ENCODE data around the gene MAP3K6. TPM values are rescaled to one million over a fixed set of nuclear protein-coding genes. Genes with fewer than 3 reads are reported as not detected.

The MAP3K6 gene
- total RNA-seq, 4 donors from 2014 or later = 13.5 to 35.5 (median 24.4) TPM

DNA sequence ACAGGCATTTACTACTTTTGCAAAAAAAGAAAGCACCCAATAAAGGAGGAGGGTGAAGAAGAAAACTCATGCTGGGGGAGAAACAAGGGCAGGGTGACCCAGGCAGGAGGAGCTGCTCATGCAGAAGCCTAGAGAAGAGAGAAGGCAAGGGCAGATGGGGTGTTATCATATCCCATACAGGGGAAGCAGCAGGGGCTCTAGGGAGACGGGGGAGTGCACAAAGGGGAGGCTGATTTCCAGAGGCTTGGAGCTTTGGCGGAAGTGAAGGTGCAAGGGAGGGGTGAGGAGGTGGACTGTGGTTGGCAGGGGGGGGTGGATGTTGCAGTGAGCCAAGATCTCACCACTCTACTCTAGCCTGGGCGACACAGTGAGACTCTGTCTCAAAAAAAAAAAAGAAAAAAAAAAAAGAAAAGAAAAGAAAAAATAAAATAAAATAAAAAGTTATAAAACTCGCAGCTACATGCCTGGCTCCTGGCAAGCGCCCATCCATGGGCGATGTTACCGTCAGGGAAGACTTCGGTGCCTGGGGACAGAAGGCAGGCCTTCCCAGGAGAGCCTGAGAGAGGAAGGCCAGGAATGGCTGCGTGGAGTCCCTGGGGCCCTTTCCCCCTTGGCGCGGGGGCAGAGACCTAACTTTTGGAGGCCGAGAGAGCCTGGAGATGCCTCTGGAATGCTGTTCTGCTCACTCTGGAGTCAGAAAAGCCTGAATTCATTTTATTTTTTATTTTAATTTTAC, 11.2 kb upstream of the MAP3K6 start:
- no peaks in the 10 kb centered on the region for H3K27me3 ChIP-seq
- WGBS, 2 donors (ENCODE audit: low coverage in 1 of 2) = 84 to 91% methylated on average over 6 to 12 of the region's 12 CpGs
- DNase-seq = no peak
- in situ Hi-C loops (cut with MboI; ENCODE audit: low pct_ligation_motif_present in 1 of 4, low pct_unique_long_range_greater_than_20kb in 1 of 4, low sequenced_read_pairs in 3 of 4) (no loop called here), intact Hi-C loops (cut with DNase I; ENCODE audit: low total_unique reads) (no loop called here)
- no peaks in the 10 kb centered on the region for H3K9me3 ChIP-seq
- peaks cover 0 to 3% (median 1%) of the 10 kb centered on the region in 4 donors for H3K4me1 ChIP-seq
- H3K4me3 ChIP-seq = no peak overlapping the region
- H3K36me3 ChIP-seq = no peaks in the 10 kb centered on the region
- TF ChIP-seq, protein P1, sequence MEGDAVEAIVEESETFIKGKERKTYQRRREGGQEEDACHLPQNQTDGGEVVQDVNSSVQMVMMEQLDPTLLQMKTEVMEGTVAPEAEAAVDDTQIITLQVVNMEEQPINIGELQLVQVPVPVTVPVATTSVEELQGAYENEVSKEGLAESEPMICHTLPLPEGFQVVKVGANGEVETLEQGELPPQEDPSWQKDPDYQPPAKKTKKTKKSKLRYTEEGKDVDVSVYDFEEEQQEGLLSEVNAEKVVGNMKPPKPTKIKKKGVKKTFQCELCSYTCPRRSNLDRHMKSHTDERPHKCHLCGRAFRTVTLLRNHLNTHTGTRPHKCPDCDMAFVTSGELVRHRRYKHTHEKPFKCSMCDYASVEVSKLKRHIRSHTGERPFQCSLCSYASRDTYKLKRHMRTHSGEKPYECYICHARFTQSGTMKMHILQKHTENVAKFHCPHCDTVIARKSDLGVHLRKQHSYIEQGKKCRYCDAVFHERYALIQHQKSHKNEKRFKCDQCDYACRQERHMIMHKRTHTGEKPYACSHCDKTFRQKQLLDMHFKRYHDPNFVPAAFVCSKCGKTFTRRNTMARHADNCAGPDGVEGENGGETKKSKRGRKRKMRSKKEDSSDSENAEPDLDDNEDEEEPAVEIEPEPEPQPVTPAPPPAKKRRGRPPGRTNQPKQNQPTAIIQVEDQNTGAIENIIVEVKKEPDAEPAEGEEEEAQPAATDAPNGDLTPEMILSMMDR (IDR thresholded peaks at IDR 0.05) = no peak
- TF ChIP-seq EP300 (IDR thresholded peaks at IDR 0.05; ENCODE audit: low read depth) (no peak), POLR2AphosphoS5 (IDR thresholded peaks at IDR 0.05) (no peak), POLR2A (IDR thresholded peaks at IDR 0.05) (no peak)
- H3K27ac ChIP-seq = no peak overlapping the region

DNA sequence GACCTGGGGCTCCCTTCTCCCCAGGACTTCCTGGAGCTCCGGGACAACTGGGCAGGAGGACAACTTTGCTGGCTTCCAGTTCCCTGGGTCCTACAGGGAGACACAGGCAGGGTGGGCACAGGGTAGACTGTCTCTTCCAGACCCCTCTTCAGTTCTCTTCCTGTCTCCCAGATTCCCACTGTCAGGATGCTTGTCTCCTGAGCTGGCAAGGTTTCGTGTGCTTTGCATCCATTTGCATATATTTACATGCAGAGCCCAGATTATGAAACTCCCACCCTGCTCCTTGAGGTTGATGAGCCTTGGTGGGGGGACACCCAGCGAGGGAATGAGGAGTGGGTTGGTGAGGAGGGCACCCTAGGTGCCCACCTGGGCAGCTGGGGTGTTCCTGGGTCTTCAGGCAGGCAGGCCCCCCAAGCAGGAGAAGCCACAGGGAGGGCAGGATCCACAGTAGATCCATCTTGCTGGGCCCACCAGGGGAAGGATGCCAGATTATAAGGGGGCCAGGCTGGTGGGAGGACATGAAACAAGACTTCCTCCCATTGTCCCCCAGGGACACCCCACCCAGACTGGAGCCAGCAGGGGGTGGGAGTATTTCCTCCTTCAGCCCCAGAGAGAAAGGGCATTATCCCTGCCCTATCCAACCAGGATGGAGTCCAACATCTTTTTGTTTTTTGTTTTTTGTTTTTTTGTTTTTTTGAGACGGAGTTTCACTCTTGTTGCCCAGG, 7.8 kb upstream of the MAP3K6 start, which contains the start of gene FCN3:
FCN3 (minus strand) TSS at position 463 of the 725 bp plus-strand sequence; CDS start at position 457, 6 bp downstream.
- TF ChIP-seq, protein P1 (IDR thresholded peaks at IDR 0.05) = no peak
- no peak for TF ChIP-seq EP300 (IDR thresholded peaks at IDR 0.05; ENCODE audit: low read depth)
- no peak for TF ChIP-seq POLR2A (IDR thresholded peaks at IDR 0.05)
- no peak for TF ChIP-seq POLR2AphosphoS5 (IDR thresholded peaks at IDR 0.05)
- Histone ChIP-seq H3K4me1 (no peaks in the 10 kb centered on the region), H3K27me3 (no peaks in the 10 kb centered on the region), H3K4me3 (no peak within 1 kb of the TSS), H3K27ac (no peak within 1 kb of the TSS), H3K9me3 (no peaks in the 10 kb centered on the region), H3K36me3 (no peaks in the 10 kb centered on the region)
- 76 to 86% methylated on average over 2 to 4 of the region's 4 CpGs for WGBS, 2 donors (ENCODE audit: low coverage in 1 of 2)
- DNase-seq = no peak
- intact Hi-C loops (cut with DNase I; ENCODE audit: low total_unique reads) = no loop called here
- in situ Hi-C loops (cut with MboI; ENCODE audit: low pct_ligation_motif_present in 1 of 4, low pct_unique_long_range_greater_than_20kb in 1 of 4, low sequenced_read_pairs in 3 of 4) = no loop called here

DNA sequence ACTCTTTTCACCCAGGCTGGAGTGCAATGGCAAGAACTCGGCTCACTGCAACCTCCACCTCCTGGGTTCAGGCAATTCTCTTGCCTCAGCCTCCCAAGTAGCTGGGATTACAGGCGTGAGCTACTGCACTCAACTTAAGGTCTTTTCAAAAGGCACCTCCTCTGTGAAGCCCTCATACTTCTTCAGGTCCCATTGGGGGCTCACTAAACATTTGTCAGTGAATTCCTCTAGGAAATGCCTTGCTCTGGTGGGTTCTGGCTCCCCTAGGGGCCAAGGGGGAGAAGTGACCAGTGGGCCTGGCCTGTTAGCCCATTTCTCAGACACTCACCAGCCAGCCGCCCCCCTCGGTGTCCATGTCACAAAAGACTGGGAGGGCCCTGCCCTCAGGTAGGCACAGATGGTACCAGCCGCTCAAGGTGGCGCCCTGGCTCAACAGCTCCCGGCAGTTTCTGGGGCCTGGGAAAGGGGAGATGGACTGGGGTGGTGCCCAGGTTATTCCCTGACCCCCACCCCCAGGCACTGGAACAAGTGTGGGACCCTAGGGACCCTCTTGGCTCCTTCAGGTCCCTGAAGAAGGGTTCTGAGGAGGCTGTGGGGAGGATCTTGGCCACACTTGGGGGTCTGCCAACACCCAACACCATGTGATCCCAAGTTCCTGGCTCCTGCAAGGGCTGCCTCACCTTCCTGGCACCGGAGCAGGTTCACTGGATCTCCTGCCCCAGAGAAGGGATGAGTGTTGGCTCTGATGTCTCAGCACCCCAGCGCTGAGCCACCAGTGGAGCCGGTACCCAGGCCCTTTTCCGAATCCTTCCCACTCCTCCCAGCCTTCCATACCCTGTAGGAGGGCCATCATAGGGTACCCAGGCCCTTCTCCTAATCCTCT, 6.3 kb upstream of the MAP3K6 start:
- H3K4me1 ChIP-seq = peaks cover 0 to 6% (median 0%) of the 10 kb centered on the region in 4 donors
- H3K36me3 ChIP-seq = no peaks in the 10 kb centered on the region
- H3K27ac ChIP-seq = no peak overlapping the region
- H3K4me3 ChIP-seq = no peak overlapping the region
- no peak for TF ChIP-seq POLR2AphosphoS5 (IDR thresholded peaks at IDR 0.05)
- TF ChIP-seq POLR2A (IDR thresholded peaks at IDR 0.05) = no peak
- TF ChIP-seq, protein P1 (IDR thresholded peaks at IDR 0.05) = no peak
- no peak for TF ChIP-seq EP300 (IDR thresholded peaks at IDR 0.05; ENCODE audit: low read depth)
- intact Hi-C loops (cut with DNase I; ENCODE audit: low total_unique reads) = no loop called here
- in situ Hi-C loops (cut with MboI; ENCODE audit: low pct_ligation_motif_present in 1 of 4, low pct_unique_long_range_greater_than_20kb in 1 of 4, low sequenced_read_pairs in 3 of 4) = no loop called here
- WGBS, 2 donors (ENCODE audit: low coverage in 1 of 2) = 89% methylated on average over 9 of the region's 11 CpGs; no CpG with 5 or more reads in 1 of the 2 donors
- no peaks in the 10 kb centered on the region for H3K27me3 ChIP-seq
- no peaks in the 10 kb centered on the region for H3K9me3 ChIP-seq
- DNase-seq = no peak

Data from transverse colon (tissue), 4 donors.